ENCODE measurements around the gene WDR33.

DNA sequence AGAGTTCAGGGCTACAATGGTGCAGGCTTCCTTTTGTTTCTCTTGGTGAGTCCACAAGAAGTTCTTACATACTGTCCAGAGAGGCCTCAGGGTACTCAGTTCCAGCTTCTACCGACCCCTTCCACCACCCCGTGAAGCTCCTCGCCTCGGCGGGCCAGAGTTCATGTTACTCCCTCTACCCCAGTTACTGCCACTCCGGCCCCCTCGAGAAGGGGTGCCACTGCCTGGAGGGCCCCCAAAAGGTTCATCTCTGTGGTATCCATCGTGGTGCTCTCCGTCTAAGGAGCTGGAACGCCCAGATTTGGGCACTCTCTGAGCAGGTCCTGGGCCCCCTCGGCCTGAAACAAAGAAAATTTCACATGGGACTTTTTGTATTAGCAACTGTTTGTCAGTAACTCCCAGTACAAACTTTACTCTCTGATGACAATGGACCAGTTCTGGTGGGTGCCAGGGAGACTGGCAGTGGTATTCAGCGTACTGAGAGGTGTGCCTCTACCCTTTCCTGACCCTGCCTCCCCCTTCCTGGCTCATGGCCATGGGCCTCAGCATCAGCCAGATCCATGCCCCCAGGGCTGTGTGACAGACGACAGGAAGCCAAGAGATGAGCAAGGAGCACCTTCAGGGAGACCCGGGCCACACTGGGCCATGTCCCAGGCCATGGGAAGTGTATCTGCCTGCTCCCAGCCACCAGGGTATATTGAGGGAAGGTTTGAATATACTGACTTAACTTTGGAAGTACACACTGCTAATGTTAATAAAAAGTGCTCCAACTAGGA lies 104.6 kb downstream of the WDR33 start:
- TF ChIP-seq ZNF766 (CRISPR knock-in tag; conservative IDR thresholded peaks at IDR 0.05), result no peak
- TF ChIP-seq MYC (IDR thresholded peaks at IDR 0.05; ENCODE audit: low read depth, low read length), result no peak
- TF ChIP-seq MYC (CRISPR knock-in tag; IDR thresholded peaks at IDR 0.05; ENCODE audit: borderline replicate concordance, low read depth), result no peak
- no peak for TF ChIP-seq FOXK1 (CRISPR knock-in tag; IDR thresholded peaks at IDR 0.05; ENCODE audit: borderline replicate concordance)
